HepG2 (cell line): ENCODE measurements around the gene CCDC183. TPM values are rescaled to one million over a fixed set of nuclear protein-coding genes. Genes with fewer than 3 reads are reported as not detected.

ENCODE experiments used
- ATRX ChIP-seq: sonication (generic); formaldehyde crosslinking; IDR thresholded peaks from 2 replicates; pipeline ENCODE4 v1.4.0; 2020; ENCODE audit warnings: missing genetic modification reagents, borderline replicate concordance
- HOXD1 ChIP-seq: sonication (generic); formaldehyde crosslinking; IDR thresholded peaks from 2 replicates; pipeline ENCODE4 v1.5.0; 2020; ENCODE audit warnings: missing genetic modification reagents
- IKZF1 ChIP-seq: fragments of 450-650 bp; IDR thresholded peaks from 2 replicates; pipeline ENCODE4 v1.7.1; 2016
- KDM6A ChIP-seq: IDR thresholded peaks from 2 replicates; pipeline ENCODE4 v1.6.1; 2016; ENCODE audit warnings: low read depth
- KLF11 ChIP-seq: IDR thresholded peaks from 2 replicates; pipeline ENCODE4 v1.6.1; 2016; ENCODE audit warnings: missing compliant biosample characterization
- MED8 ChIP-seq: sonication (generic); formaldehyde crosslinking; IDR thresholded peaks from 2 replicates; pipeline ENCODE4 v1.8.1; 2023; ENCODE audit warnings: mild to moderate bottlenecking, missing genetic modification reagents; ENCODE audit not compliant: insufficient replicate concordance
- MXD4 ChIP-seq: IDR thresholded peaks from 2 replicates; pipeline ENCODE4 v1.6.1; 2016; ENCODE audit warnings: mild to moderate bottlenecking, missing biosample characterization, missing genetic modification reagents
- MYC ChIP-seq: sonication (generic); formaldehyde crosslinking; IDR thresholded peaks from 2 replicates; pipeline ENCODE4 v1.9.0; 2021; ENCODE audit warnings: missing genetic modification reagents, borderline replicate concordance
- NKX3-1 ChIP-seq: sonication (generic); formaldehyde crosslinking; IDR thresholded peaks from 2 replicates; pipeline ENCODE4 v1.5.0; 2020; ENCODE audit warnings: missing genetic modification reagents
- PCBP2 ChIP-seq: fragments of 200-400 bp; formaldehyde crosslinking; optimal IDR thresholded peaks from 2 replicates; pipeline ENCODE3; 2018; ENCODE audit warnings: low read length, low read depth; ENCODE audit not compliant: poor library complexity, severe bottlenecking
- PHF5A ChIP-seq: IDR thresholded peaks from one replicate; pipeline ENCODE4 v1.6.1; 2018; ENCODE audit warnings: low read depth, missing genetic modification reagents; ENCODE audit not compliant: unreplicated experiment
- RFX3 ChIP-seq: IDR thresholded peaks from 2 replicates; pipeline ENCODE4 v1.6.1; 2016; ENCODE audit warnings: missing biosample characterization, missing genetic modification reagents
- SMAD9 ChIP-seq: sonication (generic); formaldehyde crosslinking; IDR thresholded peaks from 2 replicates; pipeline ENCODE4 v1.5.1; 2020; ENCODE audit warnings: mild to moderate bottlenecking, missing genetic modification reagents
- SRF ChIP-seq: IDR thresholded peaks from 2 replicates; pipeline ENCODE4 v1.6.1; 2011; ENCODE audit warnings: mild to moderate bottlenecking, low read depth, low read length, moderate library complexity
- ZFP37 ChIP-seq: sonication (generic); formaldehyde crosslinking; IDR thresholded peaks from 2 replicates; pipeline ENCODE4 v1.4.0; 2020; ENCODE audit warnings: missing genetic modification reagents, borderline replicate concordance
- ZNF253 ChIP-seq: sonication (generic); formaldehyde crosslinking; IDR thresholded peaks from 2 replicates; pipeline ENCODE4 v1.8.0; 2022; ENCODE audit warnings: mild to moderate bottlenecking, missing genetic modification reagents, borderline replicate concordance
- ZNF501 ChIP-seq: sonication (generic); formaldehyde crosslinking; IDR thresholded peaks from 2 replicates; pipeline ENCODE4 v1.5.1; 2020; ENCODE audit warnings: mild to moderate bottlenecking, moderate library complexity, missing genetic modification reagents
- ZNF674 ChIP-seq: sonication (generic); formaldehyde crosslinking; IDR thresholded peaks from 2 replicates; pipeline ENCODE4 v1.5.0; 2020; ENCODE audit warnings: low read depth, mild to moderate bottlenecking, missing genetic modification reagents
- ZNF792 ChIP-seq: IDR thresholded peaks from 2 replicates; pipeline ENCODE4 v1.6.1; 2016
- polyA plus RNA-seq, 8 experiments: library from polyadenylated mRNA; depleted of rRNA in 3 of 8; stranded (reverse) in 7 of 8; unstranded in 1 of 8; fragments of >200 nt; fragmentation: Illumina TruSeq in 4 of 8; extraction: Trizol in 4 of 8; gene quantifications; 2 replicates each; pipeline versions ENCODE4 v1.2.1 to v1.2.3, GENCODE V29; 2011 to 2016; ENCODE audit warnings: low read depth in 4 of 8, missing spikeins in 1 of 8, mixed read lengths in 1 of 8; ENCODE audit not compliant: insufficient read depth in 1 of 8
- total RNA-seq, 5 experiments: library from RNA; depleted of rRNA; stranded (reverse); fragments of >200 nt; fragmentation: Illumina TruSeq; extraction: Trizol; gene quantifications; 2 replicates each; pipeline ENCODE4 v1.2.3, GENCODE V29; 2016; ENCODE audit warnings: low read depth in 1 of 5
- TF ChIP-seq, protein P1 (sequence below): sonication (generic); formaldehyde crosslinking; IDR thresholded peaks from 2 replicates; pipeline ENCODE4 v1.4.0; 2020; ENCODE audit warnings: missing genetic modification reagents
- TF ChIP-seq, protein P2 (sequence below): sonication (generic); formaldehyde crosslinking; IDR thresholded peaks from 2 replicates; pipeline ENCODE4 v1.4.0; 2020; ENCODE audit warnings: mild to moderate bottlenecking, missing genetic modification reagents
- TF ChIP-seq, protein P3 (sequence below): sonication (generic); formaldehyde crosslinking; IDR thresholded peaks from 2 replicates; pipeline ENCODE4 v1.4.0; 2020; ENCODE audit warnings: missing genetic modification reagents; ENCODE audit errors: not compliant biosample characterization
- TF ChIP-seq, protein P4 (sequence below): sonication (generic); formaldehyde crosslinking; conservative IDR thresholded peaks from 2 replicates; pipeline ENCODE4 v1.4.0; 2020; ENCODE audit warnings: missing genetic modification reagents

The CCDC183 gene
- total and polyA plus RNA-seq, 2 of the 13 experiments (the other 11 are each of a cell fraction or from before 2014, with no cell fraction given): 5.0 to 66.4 TPM

DNA sequence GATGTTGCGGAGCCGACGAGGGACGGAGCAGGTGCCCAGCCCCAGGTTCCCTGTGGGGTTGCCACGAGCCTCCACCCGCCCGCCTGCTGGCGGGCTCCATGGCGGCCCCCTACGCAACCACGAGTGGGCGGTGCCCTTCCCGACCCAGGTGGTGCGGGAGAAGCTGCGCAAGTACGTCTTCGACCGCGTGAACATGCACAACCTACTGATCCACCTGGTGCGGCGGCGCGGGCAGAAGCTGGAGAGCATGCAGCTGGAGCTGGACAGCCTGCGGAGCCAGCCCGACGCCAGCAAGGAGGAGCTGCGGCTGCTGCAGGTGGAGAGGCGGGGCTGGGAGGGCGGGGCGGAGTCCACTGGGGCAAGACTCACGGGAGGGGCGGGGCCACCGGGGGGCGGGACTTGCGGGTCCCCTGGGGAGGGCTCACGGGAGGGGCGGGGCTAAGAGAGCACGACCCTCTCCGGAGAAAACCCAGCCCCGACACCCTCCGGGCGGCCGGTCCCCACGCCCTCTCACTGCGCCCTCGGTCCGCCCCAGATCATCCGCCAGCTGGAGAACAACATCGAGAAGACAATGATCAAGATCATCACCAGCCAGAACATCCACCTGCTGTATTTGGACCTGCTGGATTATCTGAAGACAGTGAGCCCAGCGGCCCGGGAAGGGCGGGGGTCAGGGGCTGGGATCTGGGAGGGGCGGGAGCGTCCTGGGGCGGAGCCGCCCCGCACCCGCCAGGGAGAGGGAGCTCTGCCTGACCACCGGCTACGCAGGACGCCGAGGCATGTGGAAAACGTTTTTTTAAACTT, 3.9 kb downstream of the CCDC183 start (continued):
- TF ChIP-seq, protein P1, sequence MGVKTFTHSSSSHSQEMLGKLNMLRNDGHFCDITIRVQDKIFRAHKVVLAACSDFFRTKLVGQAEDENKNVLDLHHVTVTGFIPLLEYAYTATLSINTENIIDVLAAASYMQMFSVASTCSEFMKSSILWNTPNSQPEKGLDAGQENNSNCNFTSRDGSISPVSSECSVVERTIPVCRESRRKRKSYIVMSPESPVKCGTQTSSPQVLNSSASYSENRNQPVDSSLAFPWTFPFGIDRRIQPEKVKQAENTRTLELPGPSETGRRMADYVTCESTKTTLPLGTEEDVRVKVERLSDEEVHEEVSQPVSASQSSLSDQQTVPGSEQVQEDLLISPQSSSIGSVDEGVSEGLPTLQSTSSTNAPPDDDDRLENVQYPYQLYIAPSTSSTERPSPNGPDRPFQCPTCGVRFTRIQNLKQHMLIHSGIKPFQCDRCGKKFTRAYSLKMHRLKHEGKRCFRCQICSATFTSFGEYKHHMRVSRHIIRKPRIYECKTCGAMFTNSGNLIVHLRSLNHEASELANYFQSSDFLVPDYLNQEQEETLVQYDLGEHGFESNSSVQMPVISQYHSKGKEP: no peak
- no peak for TF ChIP-seq KLF11 (CRISPR knock-in tag)
- TF ChIP-seq ATRX (CRISPR knock-in tag): no peak
- TF ChIP-seq RFX3: no peak
- no peak for TF ChIP-seq MED8 (CRISPR knock-in tag)
- no peak for TF ChIP-seq PCBP2
- no peak for TF ChIP-seq ZFP37 (CRISPR knock-in tag)
- TF ChIP-seq PHF5A: no peak
- TF ChIP-seq, protein P2, sequence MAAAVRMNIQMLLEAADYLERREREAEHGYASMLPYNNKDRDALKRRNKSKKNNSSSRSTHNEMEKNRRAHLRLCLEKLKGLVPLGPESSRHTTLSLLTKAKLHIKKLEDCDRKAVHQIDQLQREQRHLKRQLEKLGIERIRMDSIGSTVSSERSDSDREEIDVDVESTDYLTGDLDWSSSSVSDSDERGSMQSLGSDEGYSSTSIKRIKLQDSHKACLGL: 0 out of 2 replicates have a peak, but pooled peaks have one; percentile 20
- TF ChIP-seq, protein P3, sequence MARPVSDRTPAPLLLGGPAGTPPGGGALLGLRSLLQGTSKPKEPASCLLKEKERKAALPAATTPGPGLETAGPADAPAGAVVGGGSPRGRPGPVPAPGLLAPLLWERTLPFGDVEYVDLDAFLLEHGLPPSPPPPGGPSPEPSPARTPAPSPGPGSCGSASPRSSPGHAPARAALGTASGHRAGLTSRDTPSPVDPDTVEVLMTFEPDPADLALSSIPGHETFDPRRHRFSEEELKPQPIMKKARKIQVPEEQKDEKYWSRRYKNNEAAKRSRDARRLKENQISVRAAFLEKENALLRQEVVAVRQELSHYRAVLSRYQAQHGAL (CRISPR knock-in tag): no peak
- TF ChIP-seq NKX3-1 (CRISPR knock-in tag): 0 out of 2 replicates have a peak, but pooled peaks have one; percentile 25
- TF ChIP-seq ZNF674 (CRISPR knock-in tag): 0 out of 2 replicates have a peak, but pooled peaks have one; percentile 31
- TF ChIP-seq SRF: no peak
- no peak for TF ChIP-seq ZNF501
- no peak for TF ChIP-seq IKZF1
- no peak for TF ChIP-seq ZNF253 (CRISPR knock-in tag)
- 0 out of 2 replicates have a peak, but pooled peaks have one; percentile 26 for TF ChIP-seq HOXD1 (CRISPR knock-in tag)
- peak; percentile 70 for TF ChIP-seq MYC (CRISPR knock-in tag)
- TF ChIP-seq ZNF792 (CRISPR knock-in tag): peak; percentile 52; the same call in 1 of the 2 replicates
- no peak for TF ChIP-seq SMAD9 (CRISPR knock-in tag)
- TF ChIP-seq, protein P4, sequence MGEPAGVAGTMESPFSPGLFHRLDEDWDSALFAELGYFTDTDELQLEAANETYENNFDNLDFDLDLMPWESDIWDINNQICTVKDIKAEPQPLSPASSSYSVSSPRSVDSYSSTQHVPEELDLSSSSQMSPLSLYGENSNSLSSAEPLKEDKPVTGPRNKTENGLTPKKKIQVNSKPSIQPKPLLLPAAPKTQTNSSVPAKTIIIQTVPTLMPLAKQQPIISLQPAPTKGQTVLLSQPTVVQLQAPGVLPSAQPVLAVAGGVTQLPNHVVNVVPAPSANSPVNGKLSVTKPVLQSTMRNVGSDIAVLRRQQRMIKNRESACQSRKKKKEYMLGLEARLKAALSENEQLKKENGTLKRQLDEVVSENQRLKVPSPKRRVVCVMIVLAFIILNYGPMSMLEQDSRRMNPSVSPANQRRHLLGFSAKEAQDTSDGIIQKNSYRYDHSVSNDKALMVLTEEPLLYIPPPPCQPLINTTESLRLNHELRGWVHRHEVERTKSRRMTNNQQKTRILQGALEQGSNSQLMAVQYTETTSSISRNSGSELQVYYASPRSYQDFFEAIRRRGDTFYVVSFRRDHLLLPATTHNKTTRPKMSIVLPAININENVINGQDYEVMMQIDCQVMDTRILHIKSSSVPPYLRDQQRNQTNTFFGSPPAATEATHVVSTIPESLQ (CRISPR knock-in tag): no peak
- no peak for TF ChIP-seq KDM6A
- no peak for TF ChIP-seq MXD4 (CRISPR knock-in tag)
